SU-DHL-6 (cell line): ENCODE measurements around the gene TBRG4.

Experiments used
- H2AFZ ChIP-seq: fragments of 200-600 bp; sonication (generic); 2 replicates; pipeline ENCODE4 v1.6.1; 2014; ENCODE audit warnings: low read depth, mild to moderate bottlenecking, moderate library complexity, mixed read lengths, antibody characterized with exemption, low read length; ENCODE audit not compliant: severe bottlenecking
- H3F3A ChIP-seq: fragments of 200-600 bp; shearing (Covaris generic); 2 replicates; pipeline ENCODE4 v1.6.0; 2016; ENCODE audit warnings: antibody characterized with exemption, mild to moderate bottlenecking; ENCODE audit not compliant: insufficient read depth
- H3K27ac ChIP-seq: fragments of 200-600 bp; sonication (generic); 2 replicates; pipeline ENCODE4 v1.5.1; 2016; ENCODE audit warnings: low read depth, mild to moderate bottlenecking, low read length, moderate library complexity, mixed read lengths
- H3K27me3 ChIP-seq: fragments of 200-600 bp; sonication (generic), shearing (Covaris generic); 2 replicates; pipeline ENCODE4 v1.6.0; 2014; ENCODE audit warnings: mild to moderate bottlenecking, low read length
- H3K36me3 ChIP-seq: fragments of 200-600 bp; sonication (generic); 2 replicates; pipeline ENCODE4 v1.6.1; 2014; ENCODE audit warnings: mild to moderate bottlenecking, low read length, mixed read lengths
- H3K4me2 ChIP-seq: fragments of 300-600, 200-600 bp; shearing (Covaris generic), sonication (generic); 2 replicates; pipeline ENCODE4 v1.6.0; 2014; ENCODE audit warnings: low read length, low read depth, mild to moderate bottlenecking; ENCODE audit not compliant: poor library complexity, severe bottlenecking
- H3K4me3 ChIP-seq: fragments of 200-600 bp; sonication (generic); 2 replicates; pipeline ENCODE4 v1.5.1; 2014; ENCODE audit warnings: antibody characterized with exemption, low read length, mild to moderate bottlenecking, mixed read lengths; ENCODE audit not compliant: insufficient read depth, poor library complexity, severe bottlenecking
- H3K79me2 ChIP-seq: fragments of 200-600 bp; sonication (generic); 2 replicates; pipeline ENCODE4 v1.6.1; 2014; ENCODE audit warnings: mild to moderate bottlenecking, low read length, moderate library complexity; ENCODE audit not compliant: insufficient read depth
- H3K9ac ChIP-seq: fragments of 200-600 bp; sonication (generic); 2 replicates; pipeline ENCODE4 v1.7.0; 2014; ENCODE audit warnings: mild to moderate bottlenecking, low read length
- H3K9me2 ChIP-seq: fragments of 200-600 bp; sonication (generic); replicated peaks from 2 replicates; pipeline ENCODE4 v1.6.1; 2014; ENCODE audit warnings: low read length; ENCODE audit not compliant: insufficient read depth
- H3K9me3 ChIP-seq: fragments of 200-600 bp; sonication (generic); 2 replicates; pipeline ENCODE4 v1.6.1; 2014; ENCODE audit warnings: low read length, mixed read lengths; ENCODE audit not compliant: insufficient read depth
- H4K20me1 ChIP-seq: fragments of 200-600 bp; sonication (generic); 2 replicates; pipeline ENCODE4 v1.6.1; 2014; ENCODE audit warnings: low read depth, mild to moderate bottlenecking, antibody characterized with exemption, low read length, moderate library complexity, mixed read lengths
- EZH2phosphoT487 ChIP-seq: fragments of 200-600 bp; sonication (generic), shearing (Covaris generic); conservative IDR thresholded peaks from 2 replicates; pipeline ENCODE4 v1.6.1; 2018; ENCODE audit warnings: mild to moderate bottlenecking, antibody characterized with exemption, low read length, moderate library complexity, mixed read lengths
- TF ChIP-seq, protein P1 (sequence below): fragments of 200-600 bp; sonication (generic); IDR thresholded peaks from one replicate; pipeline ENCODE4 v1.5.1; 2017; ENCODE audit warnings: antibody characterized with exemption, mild to moderate bottlenecking, low read length, moderate library complexity; ENCODE audit not compliant: insufficient read depth, poor library complexity, severe bottlenecking

TBRG4 gene

DNA sequence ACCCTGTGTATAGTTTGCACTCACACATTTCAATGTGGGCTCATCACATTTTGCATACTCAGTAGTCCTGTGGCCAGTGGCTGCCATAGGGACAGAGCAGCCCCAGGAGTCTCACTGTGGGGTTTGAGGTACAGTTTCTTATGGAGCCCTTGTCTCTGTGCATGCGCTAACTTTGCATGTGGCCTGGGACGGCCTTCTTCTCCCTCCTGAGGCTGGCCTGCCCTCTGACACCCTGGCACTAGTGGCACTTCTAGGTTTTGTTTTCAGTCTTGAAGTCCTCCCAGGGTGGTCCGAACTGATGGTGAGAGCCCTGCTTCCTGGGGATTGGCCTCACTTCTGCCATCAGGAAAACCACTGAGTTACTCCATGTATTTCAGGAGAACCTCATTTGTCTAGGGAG, 43.9 kb downstream of the TBRG4 start:
- H3K27ac ChIP-seq, result no peak overlapping the region
- no peak overlapping the region for H3K4me3 ChIP-seq
- no peak overlapping the region for H3K4me2 ChIP-seq
- H3K9me2 ChIP-seq, result no peaks in the 10 kb centered on the region
- H2AFZ ChIP-seq, result no peak overlapping the region
- no peaks in the 10 kb centered on the region for H3F3A ChIP-seq
- no peaks in the 10 kb centered on the region for H3K27me3 ChIP-seq
- no peak overlapping the region for H3K9ac ChIP-seq
- no peaks in the 10 kb centered on the region; the same call in 1 of the 2 replicates for H4K20me1 ChIP-seq
- TF ChIP-seq EZH2phosphoT487, result no peak
- TF ChIP-seq, protein P1, sequence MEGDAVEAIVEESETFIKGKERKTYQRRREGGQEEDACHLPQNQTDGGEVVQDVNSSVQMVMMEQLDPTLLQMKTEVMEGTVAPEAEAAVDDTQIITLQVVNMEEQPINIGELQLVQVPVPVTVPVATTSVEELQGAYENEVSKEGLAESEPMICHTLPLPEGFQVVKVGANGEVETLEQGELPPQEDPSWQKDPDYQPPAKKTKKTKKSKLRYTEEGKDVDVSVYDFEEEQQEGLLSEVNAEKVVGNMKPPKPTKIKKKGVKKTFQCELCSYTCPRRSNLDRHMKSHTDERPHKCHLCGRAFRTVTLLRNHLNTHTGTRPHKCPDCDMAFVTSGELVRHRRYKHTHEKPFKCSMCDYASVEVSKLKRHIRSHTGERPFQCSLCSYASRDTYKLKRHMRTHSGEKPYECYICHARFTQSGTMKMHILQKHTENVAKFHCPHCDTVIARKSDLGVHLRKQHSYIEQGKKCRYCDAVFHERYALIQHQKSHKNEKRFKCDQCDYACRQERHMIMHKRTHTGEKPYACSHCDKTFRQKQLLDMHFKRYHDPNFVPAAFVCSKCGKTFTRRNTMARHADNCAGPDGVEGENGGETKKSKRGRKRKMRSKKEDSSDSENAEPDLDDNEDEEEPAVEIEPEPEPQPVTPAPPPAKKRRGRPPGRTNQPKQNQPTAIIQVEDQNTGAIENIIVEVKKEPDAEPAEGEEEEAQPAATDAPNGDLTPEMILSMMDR, result no peak
- no peaks in the 10 kb centered on the region for H3K9me3 ChIP-seq
- H3K36me3 ChIP-seq, result peaks cover 13% of the 10 kb centered on the region; the same call in 1 of the 2 replicates
- H3K79me2 ChIP-seq, result peaks cover 33% of the 10 kb centered on the region

DNA sequence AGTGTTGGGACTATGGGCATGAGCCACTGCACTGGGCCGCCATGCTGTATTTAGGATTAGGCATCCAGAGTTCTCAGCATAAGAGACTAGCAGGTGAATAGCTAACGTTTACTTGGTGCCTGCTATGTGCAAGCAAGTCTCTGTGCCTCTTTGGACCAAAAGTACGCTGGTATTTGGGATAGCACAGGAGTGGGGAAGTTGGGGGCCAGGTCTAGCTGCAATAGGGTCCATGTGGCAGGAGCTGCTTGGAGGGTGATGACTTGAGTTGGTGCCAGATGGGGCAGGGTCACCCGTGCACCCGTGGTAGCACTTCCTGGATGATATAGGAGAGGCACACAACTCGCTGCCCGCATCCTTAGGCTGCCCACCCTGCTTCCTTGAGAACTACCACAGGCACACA, 45.1 kb downstream of the TBRG4 start:
- H3K36me3 ChIP-seq, result peaks cover 13% of the 10 kb centered on the region; the same call in 1 of the 2 replicates
- no peak overlapping the region for H2AFZ ChIP-seq
- H3K4me3 ChIP-seq, result no peak overlapping the region
- no peaks in the 10 kb centered on the region for H3K27me3 ChIP-seq
- no peaks in the 10 kb centered on the region for H3K9me3 ChIP-seq
- no peak for TF ChIP-seq EZH2phosphoT487
- TF ChIP-seq, protein P1, result no peak
- no peaks in the 10 kb centered on the region for H3K9me2 ChIP-seq
- no peak overlapping the region for H3K27ac ChIP-seq
- no peaks in the 10 kb centered on the region; the same call in 1 of the 2 replicates for H4K20me1 ChIP-seq
- H3F3A ChIP-seq, result no peaks in the 10 kb centered on the region
- H3K4me2 ChIP-seq, result no peak overlapping the region
- no peak overlapping the region for H3K9ac ChIP-seq
- peaks cover 45% of the 10 kb centered on the region for H3K79me2 ChIP-seq

DNA sequence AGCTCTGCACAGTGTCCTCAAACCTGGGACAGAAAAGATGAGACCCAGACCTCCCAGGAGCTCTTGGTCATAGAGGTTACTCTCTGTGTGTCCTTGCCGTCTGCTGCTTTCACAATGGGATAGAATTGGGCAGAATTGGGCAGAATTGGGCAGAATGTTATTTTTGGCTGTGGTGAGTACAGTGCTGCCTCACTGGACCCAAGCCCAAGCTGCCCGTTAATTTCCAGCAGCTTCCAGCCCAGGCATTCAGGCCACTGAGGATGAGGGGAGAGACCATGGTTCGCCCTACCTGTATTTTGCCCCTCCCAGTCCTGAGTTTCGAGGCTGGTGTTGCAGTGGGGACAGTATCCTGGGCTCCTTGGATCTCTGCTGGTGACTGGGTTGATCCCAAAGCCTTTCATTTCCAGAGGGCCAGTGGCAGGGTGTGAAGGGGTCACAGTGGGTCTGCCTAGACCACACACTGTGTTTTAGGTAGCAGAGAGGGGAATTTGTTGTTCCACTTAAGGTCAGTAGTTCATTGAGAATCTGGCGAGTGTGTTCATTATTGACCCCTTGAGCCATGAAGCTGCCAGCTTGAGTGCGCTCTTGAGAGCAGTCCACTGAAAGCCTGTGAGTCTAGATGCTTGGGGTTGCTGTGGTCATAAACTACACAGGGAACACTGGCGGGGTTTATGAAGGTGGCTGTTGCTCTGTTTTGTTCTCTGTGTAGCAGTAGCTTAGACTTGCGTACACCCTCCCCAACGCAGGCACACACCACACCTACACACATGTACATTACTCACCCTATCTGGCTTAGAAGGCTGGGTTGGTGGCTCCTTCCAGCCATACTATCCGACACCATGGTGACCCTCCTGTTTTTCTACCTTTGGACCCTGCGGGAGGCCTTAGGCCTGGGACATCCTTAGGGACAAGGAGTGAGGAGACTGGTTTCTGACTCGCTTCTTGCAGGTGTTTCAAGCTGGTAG, 46.2 kb downstream of the TBRG4 start:
- Histone ChIP-seq H3K27ac (no peak overlapping the region), H3K9me2 (no peaks in the 10 kb centered on the region), H3K4me2 (no peak overlapping the region), H2AFZ (no peak overlapping the region), H3K4me3 (no peak overlapping the region), H3K9me3 (no peaks in the 10 kb centered on the region), H3K9ac (no peak overlapping the region), H3F3A (peaks cover 3% of the 10 kb centered on the region; the same call in 1 of the 2 replicates), H3K27me3 (no peaks in the 10 kb centered on the region), H4K20me1 (peaks cover 8% of the 10 kb centered on the region; the same call in 1 of the 2 replicates), H3K36me3 (peaks cover 14% of the 10 kb centered on the region; the same call in 1 of the 2 replicates), H3K79me2 (peaks cover 56% of the 10 kb centered on the region)
- TF ChIP-seq, protein P1, result no peak
- no peak for TF ChIP-seq EZH2phosphoT487
